ENCODE measurements around the gene ASCC3.
A peak's percentile ranks its signal among the peaks of the same experiment; 100 is the strongest.

Gene ASCC3

GRCh38 chr6:100721256-100721655, 159.9 kb downstream of the ASCC3 start:
- peak; percentile 8 for DNase-seq

GRCh38 chr6:100719883-100720682, 161.0 kb downstream of the ASCC3 start:
- DNase-seq = peak; percentile 79

DNA sequence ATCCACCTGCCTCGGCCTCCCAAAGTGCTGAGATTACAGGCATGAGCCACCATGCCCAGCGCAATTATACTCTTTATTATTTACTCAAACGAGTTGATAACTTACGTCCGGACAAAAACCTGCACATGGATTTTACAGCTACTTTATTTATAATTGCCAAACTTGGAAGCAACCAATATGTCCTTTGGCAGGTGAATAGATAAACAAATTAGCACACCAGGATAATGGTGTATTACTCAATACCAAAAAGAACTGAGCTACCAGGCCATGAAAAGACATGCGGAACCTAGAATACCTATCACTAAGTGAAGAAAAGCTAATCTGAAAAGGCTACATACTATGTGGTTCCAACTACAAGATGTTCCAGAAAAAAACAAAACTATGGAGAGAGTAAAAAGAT, 168.1 kb downstream of the ASCC3 start:
- DNase-seq = no peak

GRCh38 chr6:100706491-100706890, 174.6 kb downstream of the ASCC3 start:
- no peak for DNase-seq

DNA sequence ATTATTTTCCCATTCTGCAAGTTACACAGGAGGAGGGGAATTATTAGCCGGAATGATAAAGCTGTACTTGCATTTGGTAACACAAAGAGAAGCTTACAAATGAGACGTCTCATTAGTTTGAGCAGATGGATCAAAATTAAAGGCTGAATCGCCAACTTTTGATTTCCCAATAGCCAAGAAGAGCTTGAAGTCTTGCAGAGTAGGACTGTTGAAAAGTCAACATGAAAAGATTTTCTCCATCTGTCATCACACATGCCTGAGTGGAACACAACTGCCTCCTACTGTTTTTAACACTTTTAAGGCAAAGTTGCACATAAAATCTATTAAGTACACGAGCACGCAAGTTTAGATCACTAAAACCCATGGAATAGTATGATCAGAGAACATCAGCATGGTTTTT, 176.2 kb downstream of the ASCC3 start:
- no peak for DNase-seq

DNA sequence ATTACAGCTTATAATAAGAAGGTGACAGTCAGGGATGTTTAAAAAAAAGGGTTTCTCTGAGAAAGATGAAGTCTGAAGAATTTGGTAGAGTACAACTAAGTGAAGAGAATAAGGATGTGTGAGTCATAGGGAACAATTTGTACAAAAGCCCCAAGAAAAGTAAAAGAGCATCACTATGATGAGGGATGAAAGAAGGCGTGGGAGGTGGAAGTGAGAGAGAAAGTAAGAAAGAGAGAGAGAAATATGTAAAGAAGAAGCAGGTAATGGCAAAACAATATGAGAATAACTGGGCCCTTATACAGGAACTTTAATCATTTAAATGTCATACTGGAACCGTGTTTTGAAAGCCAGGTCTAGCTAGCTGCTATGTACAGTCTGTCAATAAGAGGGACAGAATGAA, 179.4 kb downstream of the ASCC3 start:
- no peak for DNase-seq

DNA sequence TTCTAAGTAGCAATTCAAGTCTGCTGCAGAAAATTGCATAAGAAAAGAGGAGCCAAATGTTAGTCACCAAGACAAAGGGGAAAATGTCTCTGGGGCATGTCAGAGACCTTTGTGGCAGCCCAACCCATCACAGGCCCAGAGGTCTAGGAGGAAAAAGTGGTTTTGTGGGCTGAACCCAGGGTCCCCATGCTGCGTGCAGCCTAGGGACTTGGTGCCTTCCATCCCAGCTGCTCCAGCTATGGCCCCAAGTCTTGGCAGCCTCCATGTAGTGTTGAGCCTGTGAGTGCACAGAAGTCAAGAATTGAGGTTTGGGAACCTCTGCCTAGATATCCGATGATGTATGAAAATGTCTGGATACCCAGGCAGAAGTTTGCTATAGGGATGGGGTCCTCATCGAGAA, 181.1 kb downstream of the ASCC3 start:
- no peak for DNase-seq

GRCh38 chr6:100695445-100695844, 185.7 kb downstream of the ASCC3 start:
- DNase-seq = peak; percentile 32

GRCh38 chr6:100693249-100693927, 187.7 kb downstream of the ASCC3 start:
- no peak for DNase-seq

GRCh38 chr6:100691972-100692371, 189.2 kb downstream of the ASCC3 start:
- no peak for DNase-seq

- DNase-seq = no peak
Measured at GRCh38 chr6:100686216-100686615, 194.9 kb downstream of the ASCC3 start.

- no peak for DNase-seq
Measured at GRCh38 chr6:100685747-100686146, 195.4 kb downstream of the ASCC3 start.

GRCh38 chr6:100680163-100680562, 201.0 kb downstream of the ASCC3 start:
- DNase-seq = no peak

DNA sequence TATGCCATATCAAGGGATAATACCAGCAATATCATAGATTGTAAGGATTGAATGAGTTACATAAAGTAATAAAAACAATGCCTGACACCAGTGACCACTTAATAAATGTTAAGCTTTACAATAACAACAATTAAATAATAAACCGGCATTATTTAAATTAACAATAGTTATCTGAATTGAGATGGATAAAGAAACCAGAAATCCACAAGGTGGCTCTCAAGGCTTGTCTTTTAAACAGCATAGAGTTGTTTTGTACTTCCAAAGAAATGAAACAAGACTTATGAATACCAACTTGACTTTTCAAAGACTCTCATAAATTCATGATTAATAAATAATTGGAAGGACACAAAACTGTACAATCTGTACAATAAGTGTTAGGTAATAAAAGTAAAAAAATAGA, 203.1 kb downstream of the ASCC3 start:
- DNase-seq = peak; percentile 41

DNA sequence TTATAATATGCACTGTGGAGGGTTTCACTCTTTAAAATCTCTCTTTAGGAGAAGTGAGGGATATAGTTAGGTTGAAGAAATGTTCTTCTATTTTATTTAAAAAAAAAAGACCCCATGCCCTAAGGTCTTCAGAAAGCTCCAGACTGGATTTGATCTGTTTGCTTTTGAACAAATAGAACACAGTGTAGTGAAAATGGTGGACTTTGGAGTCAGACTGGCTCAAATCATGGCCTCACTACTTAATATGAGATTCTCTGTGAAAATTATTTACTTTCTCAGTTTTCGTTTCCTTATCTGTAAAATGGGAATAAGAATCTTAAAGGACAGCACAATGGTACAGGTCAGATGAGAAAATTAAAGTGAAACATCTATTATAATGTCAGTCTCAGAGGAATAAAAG, 203.9 kb downstream of the ASCC3 start:
- no peak for DNase-seq

DNA sequence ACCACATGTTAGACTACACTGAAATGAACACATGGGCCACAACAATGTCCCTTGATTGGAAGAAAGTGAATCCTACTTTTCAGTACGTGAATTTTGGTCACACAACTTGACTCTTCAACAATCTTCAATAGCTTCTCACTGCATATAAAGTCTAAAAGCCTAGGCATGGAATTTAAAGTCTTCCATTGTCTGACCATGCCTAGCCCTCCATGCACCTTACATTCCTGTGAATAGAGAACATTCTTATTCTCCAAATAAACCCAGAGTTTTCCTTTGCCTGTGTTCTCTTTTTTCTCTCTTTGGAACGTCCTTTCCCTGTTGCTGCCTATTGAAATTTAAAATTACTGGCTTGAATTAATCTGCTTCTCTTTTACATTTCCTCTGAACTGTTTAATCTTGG, 207.5 kb downstream of the ASCC3 start:
- no peak for DNase-seq

- no peak for DNase-seq
Measured at GRCh38 chr6:100671740-100672139, 209.4 kb downstream of the ASCC3 start.

DNA sequence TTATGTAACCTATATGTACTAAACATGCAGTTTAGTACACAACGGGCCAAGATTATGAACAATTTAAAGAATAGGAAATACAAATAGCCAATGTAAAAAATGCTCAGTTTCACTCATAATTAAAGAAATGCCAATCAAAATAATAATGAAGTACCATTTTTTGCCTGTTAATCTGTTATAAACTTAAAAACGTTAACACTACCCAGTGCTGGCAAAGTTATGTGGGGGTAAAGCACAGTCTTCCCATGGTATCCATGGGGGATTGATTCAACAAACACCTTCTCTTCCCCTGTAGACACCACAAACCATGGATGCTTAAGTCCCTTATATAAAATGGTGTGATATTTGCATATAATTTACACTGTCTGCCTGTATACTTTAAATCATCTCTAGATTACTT, 211.1 kb downstream of the ASCC3 start:
- no peak for DNase-seq

DNA sequence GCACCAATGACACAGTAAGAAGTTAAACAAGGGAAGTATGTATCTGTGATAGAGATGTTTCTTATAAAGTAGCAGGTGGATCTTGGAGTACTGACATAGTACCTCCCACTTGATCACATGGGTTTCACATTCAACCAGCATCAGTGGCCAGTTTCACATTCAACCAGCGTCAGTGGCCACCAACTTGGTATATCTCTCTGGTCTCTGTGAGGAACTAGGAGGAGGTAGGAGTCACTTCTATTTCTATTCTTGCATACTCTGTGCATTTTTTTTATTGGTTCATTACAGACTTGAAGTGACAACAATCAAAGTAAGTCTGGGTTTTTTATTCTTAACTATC, 216.1 kb downstream of the ASCC3 start:
- no peak for DNase-seq

DNA sequence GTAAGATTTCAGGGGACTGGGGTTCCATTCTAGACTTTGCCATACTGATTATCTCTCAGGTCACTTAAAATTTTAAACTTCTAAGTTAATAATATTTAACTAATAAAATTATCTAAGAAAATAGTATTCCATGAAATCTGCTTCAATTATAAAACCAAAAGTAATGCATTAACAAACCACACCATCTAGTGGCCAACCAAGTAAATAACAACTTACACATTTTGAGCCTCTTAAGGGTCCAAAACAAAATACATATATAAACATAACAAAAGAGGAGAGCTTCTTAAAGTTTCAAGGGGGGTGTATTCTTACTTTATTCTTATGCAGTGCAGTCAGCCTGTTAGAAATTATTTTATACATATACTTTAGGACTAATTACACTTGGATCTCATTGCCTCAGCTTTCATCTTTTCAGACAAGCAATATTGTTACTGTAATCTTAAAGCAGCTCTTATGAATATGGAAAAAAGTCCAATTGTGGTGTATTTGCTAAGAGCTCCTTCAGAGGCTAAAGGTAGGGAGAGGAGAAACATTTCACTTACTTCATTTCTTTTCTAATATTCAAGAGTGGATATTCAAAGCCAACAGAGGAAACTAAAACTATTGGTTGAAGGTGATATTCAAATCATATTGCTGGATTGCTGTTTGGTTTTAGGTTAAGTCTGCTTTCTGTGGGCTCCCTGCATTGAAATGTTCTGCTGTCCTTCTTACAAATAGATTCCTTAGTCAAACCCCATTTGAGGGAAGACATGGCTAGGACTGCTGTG, 216.7 kb downstream of the ASCC3 start:
- DNase-seq = peak; percentile 68

DNA sequence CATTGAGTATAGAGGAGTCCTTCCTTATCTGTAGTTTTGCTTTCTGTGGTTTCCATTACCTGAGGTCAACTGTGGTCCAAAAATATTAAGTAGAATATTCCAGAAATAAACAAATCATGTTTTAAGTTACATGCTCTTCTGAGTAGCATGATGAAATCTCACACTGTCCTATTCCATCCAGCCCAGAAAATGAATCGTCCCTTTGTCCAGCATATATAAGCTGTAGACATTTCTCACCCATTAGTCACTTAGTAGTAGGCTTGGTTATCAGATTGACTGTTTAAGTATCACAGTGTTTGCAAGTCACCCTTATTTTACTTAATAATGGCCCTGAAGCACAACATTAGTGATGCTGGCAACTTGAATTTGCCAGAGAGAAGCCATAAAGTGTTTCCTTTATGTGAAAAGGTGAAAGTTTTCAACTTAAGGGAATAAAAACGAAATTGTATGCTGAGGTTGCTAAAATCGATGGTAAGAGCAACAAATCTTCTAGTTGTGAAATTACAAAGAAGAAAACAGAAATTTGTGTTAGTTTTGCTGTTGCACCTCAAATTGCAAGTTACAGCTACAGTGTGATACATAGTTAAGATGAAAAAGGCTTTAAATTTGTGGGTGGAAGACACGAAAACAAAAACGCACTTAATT, 217.8 kb downstream of the ASCC3 start:
- DNase-seq = no peak

DNA sequence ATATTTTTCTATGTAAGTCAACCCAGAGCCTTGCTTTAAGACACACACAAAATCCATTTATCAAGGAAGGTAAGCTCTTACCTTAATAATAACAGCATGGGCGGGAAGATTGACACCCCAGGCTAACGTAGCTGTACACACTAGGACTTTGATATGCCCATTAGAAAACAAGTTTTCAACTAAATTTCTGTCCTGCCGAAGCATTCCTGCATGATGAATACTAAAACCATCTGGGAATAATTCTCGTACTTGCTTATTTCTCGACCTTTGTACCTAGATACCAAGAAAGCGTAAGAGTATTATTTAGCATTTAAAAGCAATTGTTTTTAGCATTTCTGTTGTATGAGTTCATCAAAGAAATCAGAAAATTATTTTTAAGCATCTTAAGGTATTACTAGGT, 218.9 kb downstream of the ASCC3 start:
- no peak for DNase-seq

DNA sequence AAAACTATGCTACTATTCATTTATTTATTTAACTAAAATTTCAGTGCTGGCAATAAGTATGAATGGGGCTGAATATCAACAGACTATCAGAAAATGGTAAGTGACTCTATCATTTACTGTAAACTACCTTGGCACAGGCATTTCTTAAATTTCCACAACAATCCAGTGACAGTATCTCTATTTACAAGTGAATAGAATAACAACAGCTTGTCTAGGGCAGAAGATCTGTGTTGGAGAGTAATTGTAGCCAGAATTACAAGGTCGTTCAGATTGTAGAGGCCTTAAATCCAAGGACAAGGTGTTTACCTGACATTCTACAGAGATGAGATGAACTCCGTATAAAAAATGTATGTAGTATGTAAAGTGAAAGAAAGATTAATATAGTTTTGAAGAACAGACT, 222.6 kb downstream of the ASCC3 start:
- DNase-seq = no peak
